ENCODE data around the gene BMF. TPM values are rescaled to one million over a fixed set of nuclear protein-coding genes. Genes with fewer than 3 reads are reported as not detected.
A peak's percentile ranks its signal among the peaks of the same experiment; 100 is the strongest.

Gene BMF
- total RNA-seq, 1 donor from 2014 or later, result 23.0 TPM

DNA sequence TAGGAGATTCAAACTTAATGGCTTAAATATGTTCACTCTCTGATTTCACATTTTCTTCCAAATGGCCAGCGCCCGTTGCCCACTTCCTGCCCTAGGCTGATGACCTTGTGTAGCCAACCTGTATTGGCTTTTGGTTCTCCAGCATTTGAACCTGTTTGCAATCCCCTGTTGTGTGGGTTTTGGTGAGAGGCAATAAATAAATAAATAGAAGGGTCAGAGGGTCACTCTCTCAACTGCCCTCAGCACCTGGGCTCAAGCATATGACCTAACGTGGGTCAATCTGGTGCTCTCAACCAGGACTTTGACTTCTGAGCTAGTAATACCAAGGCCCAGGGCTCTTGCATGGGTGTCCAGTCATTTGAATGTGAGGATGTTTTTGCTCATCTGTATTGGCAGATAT lies 67.9 kb downstream of the BMF start:
- H3K27ac Mint-ChIP-seq (ENCODE audit: unreplicated experiment), result no peak overlapping the region
- peaks cover 46% of the 10 kb centered on the region for H3K4me1 Mint-ChIP-seq
- no peaks in the 10 kb centered on the region for H3K9me3 Mint-ChIP-seq
- TF ChIP-seq, protein P1, sequence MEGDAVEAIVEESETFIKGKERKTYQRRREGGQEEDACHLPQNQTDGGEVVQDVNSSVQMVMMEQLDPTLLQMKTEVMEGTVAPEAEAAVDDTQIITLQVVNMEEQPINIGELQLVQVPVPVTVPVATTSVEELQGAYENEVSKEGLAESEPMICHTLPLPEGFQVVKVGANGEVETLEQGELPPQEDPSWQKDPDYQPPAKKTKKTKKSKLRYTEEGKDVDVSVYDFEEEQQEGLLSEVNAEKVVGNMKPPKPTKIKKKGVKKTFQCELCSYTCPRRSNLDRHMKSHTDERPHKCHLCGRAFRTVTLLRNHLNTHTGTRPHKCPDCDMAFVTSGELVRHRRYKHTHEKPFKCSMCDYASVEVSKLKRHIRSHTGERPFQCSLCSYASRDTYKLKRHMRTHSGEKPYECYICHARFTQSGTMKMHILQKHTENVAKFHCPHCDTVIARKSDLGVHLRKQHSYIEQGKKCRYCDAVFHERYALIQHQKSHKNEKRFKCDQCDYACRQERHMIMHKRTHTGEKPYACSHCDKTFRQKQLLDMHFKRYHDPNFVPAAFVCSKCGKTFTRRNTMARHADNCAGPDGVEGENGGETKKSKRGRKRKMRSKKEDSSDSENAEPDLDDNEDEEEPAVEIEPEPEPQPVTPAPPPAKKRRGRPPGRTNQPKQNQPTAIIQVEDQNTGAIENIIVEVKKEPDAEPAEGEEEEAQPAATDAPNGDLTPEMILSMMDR (conservative IDR thresholded peaks at IDR 0.05), result no peak
- DNase-seq (ENCODE audit: low read depth, low spot score), result no peak
- H3K27me3 Mint-ChIP-seq (ENCODE audit: low read depth), result no peaks in the 10 kb centered on the region
- peaks cover 5% of the 10 kb centered on the region for H3K36me3 Mint-ChIP-seq (ENCODE audit: low read depth)
- H3K4me3 Mint-ChIP-seq, result peak overlapping the region; percentile 82

DNA sequence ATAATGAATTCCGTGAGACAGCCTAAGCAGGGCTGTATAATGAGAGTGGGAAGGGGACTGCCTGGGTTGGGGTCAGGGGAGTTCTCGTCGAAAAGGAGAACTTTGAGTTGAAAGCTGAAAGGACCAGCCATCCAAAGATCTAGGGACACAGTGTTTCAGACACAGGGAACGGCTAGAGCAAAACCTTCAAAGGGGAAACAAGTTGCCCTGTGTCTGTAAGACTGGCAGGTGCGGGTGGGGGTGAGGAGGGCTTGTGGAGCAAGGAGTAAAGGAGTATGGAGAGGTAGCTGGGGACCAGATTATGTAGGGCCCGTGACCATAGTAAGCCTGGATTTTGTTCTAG lies 68.4 kb downstream of the BMF start:
- Mint-ChIP-seq H3K27me3 (ENCODE audit: low read depth) (no peaks in the 10 kb centered on the region), H3K4me3 (peak overlapping the region; percentile 82), H3K9me3 (no peaks in the 10 kb centered on the region), H3K27ac (ENCODE audit: unreplicated experiment) (peak overlapping the region; percentile 22), H3K36me3 (ENCODE audit: low read depth) (peaks cover 5% of the 10 kb centered on the region), H3K4me1 (peaks cover 41% of the 10 kb centered on the region)
- DNase-seq (ENCODE audit: low read depth, low spot score), result no peak
- TF ChIP-seq, protein P1 (conservative IDR thresholded peaks at IDR 0.05), result no peak

DNA sequence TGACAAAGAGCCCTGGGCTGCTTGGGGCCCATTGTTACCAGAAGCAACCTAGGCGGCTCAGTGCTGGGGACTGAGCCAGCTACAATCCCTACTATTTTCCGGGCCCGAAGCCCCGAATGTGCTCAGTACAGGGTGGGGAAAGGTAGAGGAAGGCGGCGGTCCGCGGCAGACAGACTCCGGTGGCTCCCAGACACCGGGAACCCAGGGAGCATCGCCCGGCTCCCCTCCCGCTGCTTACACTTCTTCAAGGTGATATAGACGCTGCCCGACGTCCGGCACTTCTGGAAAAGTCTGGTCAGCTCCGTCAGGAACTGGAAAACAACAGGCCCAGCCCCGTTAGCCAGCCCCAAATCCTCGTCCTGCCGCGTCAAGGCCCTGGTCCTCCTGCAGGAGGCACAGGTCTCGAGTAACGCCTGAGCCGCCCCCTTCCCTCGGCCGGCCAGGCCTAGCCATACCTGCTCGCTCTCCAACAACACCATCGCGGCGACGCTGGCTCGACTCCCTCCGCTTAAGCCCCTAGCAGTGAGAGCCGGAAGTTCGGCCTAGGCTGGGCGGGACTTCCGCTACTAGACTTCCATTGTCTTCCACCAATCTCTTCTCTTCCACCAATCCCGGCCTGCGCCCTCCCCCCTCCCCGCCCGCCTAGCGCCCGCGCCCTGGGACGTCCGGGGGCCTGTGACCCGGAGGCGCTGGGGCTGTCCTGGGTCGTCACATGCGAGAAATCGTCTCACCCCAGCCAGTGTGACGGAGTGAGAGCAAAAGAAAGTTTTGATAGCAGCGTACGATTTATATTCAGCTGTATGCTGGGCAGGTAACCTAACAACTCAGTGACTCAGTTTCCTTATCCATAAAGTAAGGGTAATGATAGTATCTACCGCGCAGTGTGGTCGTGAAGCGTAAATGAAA lies 69.8 kb downstream of the BMF start, which contains the start of gene SRP14:
SRP14 (minus strand) TSS at position 544 of the 906 bp plus-strand sequence; CDS start at position 479, 65 bp downstream.
- Mint-ChIP-seq H3K9me3 (no peaks in the 10 kb centered on the region), H3K4me3 (peak within 1 kb of the TSS; percentile 99), H3K27me3 (ENCODE audit: low read depth) (no peaks in the 10 kb centered on the region), H3K4me1 (peaks cover 36% of the 10 kb centered on the region), H3K27ac (ENCODE audit: unreplicated experiment) (peak within 1 kb of the TSS; percentile 96), H3K36me3 (ENCODE audit: low read depth) (peaks cover 5% of the 10 kb centered on the region)
- TF ChIP-seq, protein P1 (conservative IDR thresholded peaks at IDR 0.05), result peak; percentile 30
- peak; percentile 87 for DNase-seq (ENCODE audit: low read depth, low spot score)

DNA sequence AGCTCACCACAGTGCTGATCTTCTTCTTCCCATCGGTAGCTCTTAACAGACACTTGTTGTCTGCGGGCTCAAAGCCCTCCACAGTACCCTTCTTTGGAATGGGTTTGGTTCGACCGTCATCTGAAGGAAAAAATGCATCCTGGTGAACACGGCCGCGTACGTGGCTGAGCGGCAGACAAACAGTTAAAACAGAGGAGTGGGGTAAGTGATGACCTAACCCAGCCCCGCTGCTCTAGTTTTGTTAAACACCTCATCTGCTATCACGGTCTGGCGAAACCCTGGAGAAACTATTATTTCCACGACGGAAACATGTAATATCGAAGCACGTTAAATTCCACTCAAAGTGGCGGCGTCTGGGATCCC lies 70.4 kb downstream of the BMF start:
- H3K4me1 Mint-ChIP-seq, result peaks cover 36% of the 10 kb centered on the region
- no peaks in the 10 kb centered on the region for H3K27me3 Mint-ChIP-seq (ENCODE audit: low read depth)
- H3K4me3 Mint-ChIP-seq, result peak overlapping the region; percentile 99
- H3K9me3 Mint-ChIP-seq, result no peaks in the 10 kb centered on the region
- H3K36me3 Mint-ChIP-seq (ENCODE audit: low read depth), result peaks cover 5% of the 10 kb centered on the region
- peak overlapping the region; percentile 96 for H3K27ac Mint-ChIP-seq (ENCODE audit: unreplicated experiment)
- TF ChIP-seq, protein P1 (conservative IDR thresholded peaks at IDR 0.05), result no peak
- DNase-seq (ENCODE audit: low read depth, low spot score), result no peak

Other genes with a start within 250 kb of the BMF start
- gene GPR176, start 188.6 kb downstream of the BMF start, total RNA-seq, result 3.7 and 4.2 TPM in 2 replicates
- gene EIF2AK4, start 174.8 kb downstream of the BMF start, total RNA-seq, result 52.1 and 53.0 TPM in 2 replicates
- 229 and 234 TPM in 2 replicates for gene SRP14, start 69.7 kb downstream of the BMF start, total RNA-seq
- 95.8 and 96.6 TPM in 2 replicates for gene BUB1B, start 52.2 kb upstream of the BMF start, total RNA-seq
- 0.28 and 0.93 TPM in 2 replicates for gene PAK6, start 130.2 kb upstream of the BMF start, total RNA-seq
- not detected in 2 replicates for gene ANKRD63, start 174.2 kb upstream of the BMF start, total RNA-seq
- 8.7 and 8.8 TPM in 2 replicates for gene PLCB2, start 199.1 kb upstream of the BMF start, total RNA-seq
- 22.8 and 27.5 TPM in 2 replicates for gene INAFM2, start 214.8 kb upstream of the BMF start, total RNA-seq
- gene CCDC9B, start 232.1 kb upstream of the BMF start, total RNA-seq, result 0.33 TPM in 1 of 2 replicates, not detected in the other
- not detected in 2 replicates for gene PHGR1, start 242.2 kb upstream of the BMF start, total RNA-seq
- gene DISP2, start 249.3 kb upstream of the BMF start, total RNA-seq, result 2.0 and 3.1 TPM in 2 replicates

All from neural crest cell (in vitro differentiated cells).